K562 (cell line): ENCODE results near the gene NAP1L4. TPM values are rescaled to one million over a fixed set of nuclear protein-coding genes. Genes with fewer than 3 reads are reported as not detected.

Experiments
- ARNT ChIP-seq, 2 experiments: fragments of 450-650 bp; IDR thresholded peaks; 2 replicates each; pipeline ENCODE4 v1.6.1; 2016; ENCODE audit warnings: mild to moderate bottlenecking in 1 of 2
- CTBP1 ChIP-seq: fragments of 450-650 bp; IDR thresholded peaks from 2 replicates; pipeline ENCODE4 v1.6.1; 2016; ENCODE audit warnings: borderline replicate concordance
- ETS2 ChIP-seq: IDR thresholded peaks from 2 replicates; pipeline ENCODE4 v1.6.1; 2016; ENCODE audit warnings: borderline replicate concordance, missing genetic modification characterization, mild to moderate bottlenecking, moderate library complexity, missing compliant biosample characterization; ENCODE audit not compliant: poor library complexity, severe bottlenecking
- ETV1 ChIP-seq: fragments of 450-650 bp; conservative IDR thresholded peaks from 2 replicates; pipeline ENCODE4 v1.6.1; 2016; ENCODE audit warnings: missing genetic modification characterization, control low read depth, low read depth, missing compliant biosample characterization
- HDAC8 ChIP-seq: fragments of 450-650 bp; IDR thresholded peaks from 2 replicates; pipeline ENCODE4 v1.6.1; 2016; ENCODE audit warnings: mild to moderate bottlenecking, missing genetic modification characterization, moderate library complexity, missing compliant biosample characterization
- MECOM ChIP-seq: fragments of 250-450 bp; sonication (Bioruptor Pico); IDR thresholded peaks from 2 replicates; pipeline ENCODE4 v1.8.0; 2022; ENCODE audit warnings: inconsistent platforms
- MEF2A ChIP-seq: IDR thresholded peaks from 2 replicates; pipeline ENCODE4 v1.6.1; 2011; ENCODE audit warnings: low read depth, mild to moderate bottlenecking, low read length, moderate library complexity; ENCODE audit not compliant: control insufficient read depth
- MITF ChIP-seq: IDR thresholded peaks from 2 replicates; pipeline ENCODE4 v1.6.1; 2014; ENCODE audit warnings: antibody characterized with exemption
- MLX ChIP-seq, 2 experiments: fragments of 450-650 bp in 1 of 2; sonication (generic) in 1 of 2; formaldehyde crosslinking; conservative IDR thresholded peaks; 2 replicates each; pipeline versions ENCODE4 v1.4.0 to v1.8.1; 2020 to 2022; ENCODE audit warnings: mild to moderate bottlenecking in 1 of 2, missing genetic modification reagents in 1 of 2
- NRF1 ChIP-seq, 2 experiments: fragments of 450-650 bp; IDR thresholded peaks in 1 of 2; conservative IDR thresholded peaks in 1 of 2; 2 replicates each; pipeline ENCODE4 v1.6.1; 2014; ENCODE audit warnings: mild to moderate bottlenecking in 2 of 2
- NUFIP1 ChIP-seq: fragments of 450-650 bp; IDR thresholded peaks from 2 replicates; pipeline ENCODE4 v1.6.1; 2018; ENCODE audit not compliant: partially characterized antibody
- RBM39 ChIP-seq: fragments of 200-400 bp; formaldehyde crosslinking; optimal IDR thresholded peaks from 2 replicates; pipeline ENCODE3; 2018; ENCODE audit warnings: low read depth, low read length
- RUNX1 ChIP-seq: sonication (generic); IDR thresholded peaks from 2 replicates; pipeline ENCODE4 v1.6.1; 2016; ENCODE audit warnings: antibody characterized with exemption, low read depth
- STAG1 ChIP-seq: sonication (generic); formaldehyde crosslinking; IDR thresholded peaks from 2 replicates; pipeline ENCODE4 v1.5.0; 2020; ENCODE audit warnings: missing genetic modification reagents, borderline replicate concordance
- TARDBP ChIP-seq: fragments of 450-650 bp; IDR thresholded peaks from 2 replicates; pipeline ENCODE4 v1.6.1; 2016
- TBL1XR1 ChIP-seq, 2 experiments: IDR thresholded peaks; 2 replicates each; pipeline ENCODE4 v1.6.1; 2012; ENCODE audit warnings: improper control_type of control experiment in 2 of 2, low read length in 2 of 2, mild to moderate bottlenecking in 1 of 2
- THRAP3 ChIP-seq: fragments of 450-650 bp; IDR thresholded peaks from 2 replicates; pipeline ENCODE4 v1.6.1; 2016; ENCODE audit warnings: mild to moderate bottlenecking, inconsistent platforms, borderline replicate concordance
- TSC22D4 ChIP-seq: fragments of 450-650 bp; IDR thresholded peaks from 2 replicates; pipeline ENCODE4 v1.6.1; 2016; ENCODE audit warnings: missing genetic modification characterization, missing biosample characterization, control low read depth
- ZNF197 ChIP-seq: fragments of 200-800 bp; sonication (Bioruptor generic); IDR thresholded peaks from 2 replicates; pipeline ENCODE4 v1.6.1; 2016; ENCODE audit warnings: low read depth, missing genetic modification characterization, missing compliant biosample characterization
- ZNF324 ChIP-seq: fragments of 250-450 bp; sonication (Bioruptor Pico); IDR thresholded peaks from 2 replicates; pipeline ENCODE4 v1.4.0; 2020; ENCODE audit warnings: mild to moderate bottlenecking
- polyA plus RNA-seq, 8 experiments: library from polyadenylated mRNA; depleted of rRNA in 4 of 8; stranded (reverse) in 5 of 8; unstranded in 3 of 8; fragments of >200 nt; fragmentation: Nextera tagmentation in 2 of 8; fragmentation: Illumina TruSeq in 1 of 8; extraction: Ambion mirVana in 2 of 8; extraction: Trizol in 1 of 8; gene quantifications; 2 replicates each; pipeline versions ENCODE4 v1.2.1 to v1.2.3, GENCODE V29; 2011 to 2014; ENCODE audit warnings: inconsistent platforms in 1 of 8, missing spikeins in 1 of 8
- total RNA-seq, 7 experiments: library from RNA; depleted of rRNA in 6 of 7; stranded (reverse); fragments of >200 nt in 6 of 7; fragmentation: Illumina TruSeq in 2 of 7; extraction: Trizol in 2 of 7; gene quantifications; 2 replicates each; pipeline versions ENCODE4 v1.2.1 to v1.2.3, GENCODE V29; 2011 to 2021; ENCODE audit warnings: low replicate concordance in 1 of 7
- TF ChIP-seq, protein P1 (sequence below): fragments of 250-450 bp; sonication (Bioruptor Pico); IDR thresholded peaks from 2 replicates; pipeline ENCODE4 v1.5.0; 2021; ENCODE audit warnings: mild to moderate bottlenecking, borderline replicate concordance
- TF ChIP-seq, protein P2 (sequence below): fragments of 250-450 bp; sonication (Bioruptor Pico); IDR thresholded peaks from 2 replicates; pipeline ENCODE4 v1.5.0; 2022; ENCODE audit warnings: mild to moderate bottlenecking

The NAP1L4 gene
- total and polyA plus RNA-seq, 9 of the 15 experiments (the other 6 are each of a cell fraction or from before 2014, with no cell fraction given), result 34.1 to 237 (median 179) TPM

GRCh38 chr11:2991452-2992233 is 486 bp downstream of the NAP1L4 start (continued):
- TF ChIP-seq MITF (no peak), ETV1 (tag) (no peak), THRAP3 (no peak), MECOM (CRISPR knock-in tag) (no peak), MEF2A (no peak), STAG1 (CRISPR knock-in tag) (no peak), TARDBP (no peak), NRF1 (conservative IDR thresholded peaks at IDR 0.05 in 1 of 2, IDR thresholded peaks at IDR 0.05 in 1 of 2) (no peak), CTBP1 (no peak; the same call in 1 of the 2 replicates), ARNT (IDR thresholded peaks at IDR 0.05) (no peak), RBM39 (no peak), TBL1XR1 (IDR thresholded peaks at IDR 0.05; ENCODE audit: low read length in 2 of 2) (no peak), ZNF324 (CRISPR knock-in tag) (no peak), NUFIP1 (no peak), ETS2 (tag) (no peak), HDAC8 (tag) (no peak), MLX (CRISPR knock-in tag; conservative IDR thresholded peaks at IDR 0.05) (no peak), TSC22D4 (no peak), ZNF197 (no peak), RUNX1 (no peak)
- TF ChIP-seq, protein P1, sequence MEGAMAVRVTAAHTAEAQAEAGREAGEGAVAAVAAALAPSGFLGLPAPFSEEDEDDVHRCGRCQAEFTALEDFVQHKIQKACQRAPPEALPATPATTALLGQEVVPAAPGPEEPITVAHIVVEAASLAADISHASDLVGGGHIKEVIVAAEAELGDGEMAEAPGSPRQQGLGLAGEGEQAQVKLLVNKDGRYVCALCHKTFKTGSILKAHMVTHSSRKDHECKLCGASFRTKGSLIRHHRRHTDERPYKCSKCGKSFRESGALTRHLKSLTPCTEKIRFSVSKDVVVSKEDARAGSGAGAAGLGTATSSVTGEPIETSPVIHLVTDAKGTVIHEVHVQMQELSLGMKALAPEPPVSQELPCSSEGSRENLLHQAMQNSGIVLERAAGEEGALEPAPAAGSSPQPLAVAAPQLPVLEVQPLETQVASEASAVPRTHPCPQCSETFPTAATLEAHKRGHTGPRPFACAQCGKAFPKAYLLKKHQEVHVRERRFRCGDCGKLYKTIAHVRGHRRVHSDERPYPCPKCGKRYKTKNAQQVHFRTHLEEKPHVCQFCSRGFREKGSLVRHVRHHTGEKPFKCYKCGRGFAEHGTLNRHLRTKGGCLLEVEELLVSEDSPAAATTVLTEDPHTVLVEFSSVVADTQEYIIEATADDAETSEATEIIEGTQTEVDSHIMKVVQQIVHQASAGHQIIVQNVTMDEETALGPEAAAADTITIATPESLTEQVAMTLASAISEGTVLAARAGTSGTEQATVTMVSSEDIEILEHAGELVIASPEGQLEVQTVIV, result no peak
- TF ChIP-seq, protein P2, sequence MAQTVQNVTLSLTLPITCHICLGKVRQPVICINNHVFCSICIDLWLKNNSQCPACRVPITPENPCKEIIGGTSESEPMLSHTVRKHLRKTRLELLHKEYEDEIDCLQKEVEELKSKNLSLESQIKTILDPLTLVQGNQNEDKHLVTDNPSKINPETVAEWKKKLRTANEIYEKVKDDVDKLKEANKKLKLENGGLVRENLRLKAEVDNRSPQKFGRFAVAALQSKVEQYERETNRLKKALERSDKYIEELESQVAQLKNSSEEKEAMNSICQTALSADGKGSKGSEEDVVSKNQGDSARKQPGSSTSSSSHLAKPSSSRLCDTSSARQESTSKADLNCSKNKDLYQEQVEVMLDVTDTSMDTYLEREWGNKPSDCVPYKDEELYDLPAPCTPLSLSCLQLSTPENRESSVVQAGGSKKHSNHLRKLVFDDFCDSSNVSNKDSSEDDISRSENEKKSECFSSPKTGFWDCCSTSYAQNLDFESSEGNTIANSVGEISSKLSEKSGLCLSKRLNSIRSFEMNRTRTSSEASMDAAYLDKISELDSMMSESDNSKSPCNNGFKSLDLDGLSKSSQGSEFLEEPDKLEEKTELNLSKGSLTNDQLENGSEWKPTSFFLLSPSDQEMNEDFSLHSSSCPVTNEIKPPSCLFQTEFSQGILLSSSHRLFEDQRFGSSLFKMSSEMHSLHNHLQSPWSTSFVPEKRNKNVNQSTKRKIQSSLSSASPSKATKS (CRISPR knock-in tag), result no peak
